ENCODE results near the gene PIK3R2.
"Not testable (repeated sequence)": the region's sequence is repeated elsewhere in the genome, so short reads cannot be mapped to it uniquely, and the experiment has no call there.

The PIK3R2 gene

GRCh38 chr19:18153556-18154134 is 682 bp downstream of the PIK3R2 start:
- H3K4me1 ChIP-seq (ENCODE audit: insufficient read depth, low read length), result peaks cover 12% of the 10 kb centered on the region; the same call in 1 of the 2 replicates

DNA sequence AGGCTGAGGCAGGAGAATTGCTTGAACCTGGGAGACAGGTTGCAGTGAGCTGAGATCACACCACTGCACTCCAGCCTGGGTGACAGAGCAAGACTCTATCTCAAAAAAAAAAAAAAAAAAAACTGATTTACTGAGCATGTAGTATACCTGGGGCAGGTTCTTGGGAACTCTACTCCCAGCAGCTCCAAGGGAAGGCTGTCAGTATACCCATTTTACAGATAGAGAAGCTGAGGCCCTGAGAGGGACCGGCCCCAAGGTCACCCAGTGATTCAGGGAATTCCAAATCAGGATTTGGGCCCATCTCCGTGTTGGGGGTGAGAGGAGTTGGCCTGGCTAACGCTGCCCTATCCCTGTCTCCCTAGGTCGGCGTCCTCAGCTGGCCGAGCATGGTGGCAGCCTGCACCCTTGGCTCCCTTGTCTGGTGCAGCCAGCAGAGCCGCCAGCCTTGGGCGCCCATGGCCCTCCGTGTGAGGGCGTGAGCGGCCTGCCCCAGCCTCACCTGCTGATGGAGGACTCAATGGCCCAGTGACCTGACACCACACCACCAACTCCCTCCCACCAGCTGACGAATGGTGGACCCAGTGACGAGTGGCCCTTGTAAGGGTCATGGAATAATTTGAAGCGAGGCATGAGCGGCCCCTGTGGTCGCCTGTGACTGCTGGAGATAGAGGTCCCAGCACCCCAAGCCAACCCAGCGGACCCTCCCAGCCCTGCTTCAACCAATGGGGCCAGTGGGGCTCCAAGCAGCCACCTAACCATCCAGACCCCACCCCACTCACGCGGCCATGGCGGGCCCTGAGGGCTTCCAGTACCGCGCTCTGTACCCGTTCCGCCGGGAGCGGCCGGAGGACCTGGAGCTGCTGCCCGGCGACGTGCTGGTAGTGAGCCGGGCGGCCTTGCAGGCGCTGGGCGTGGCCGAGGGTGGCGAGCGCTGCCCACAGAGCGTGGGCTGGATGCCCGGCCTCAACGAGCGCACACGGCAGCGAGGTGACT is 2.4 kb downstream of the PIK3R2 start:
- Histone ChIP-seq H3K4me1 (ENCODE audit: insufficient read depth, low read length) (peaks cover 12% of the 10 kb centered on the region; the same call in 1 of the 2 replicates), H3K9me3 (ENCODE audit: control insufficient read depth, insufficient read depth, low read length) (no peaks in the 10 kb centered on the region), H3K36me3 (ENCODE audit: insufficient read depth, low read length) (no peaks in the 10 kb centered on the region), H3K9ac (ENCODE audit: low read depth, low read length) (no peak overlapping the region)

More at GRCh38 chr19:18153556-18154134, 682 bp downstream of the PIK3R2 start:
- Histone ChIP-seq H3K9me3 (ENCODE audit: control insufficient read depth, insufficient read depth, low read length) (no peaks in the 10 kb centered on the region), H3K36me3 (ENCODE audit: insufficient read depth, low read length) (no peaks in the 10 kb centered on the region), H3K9ac (ENCODE audit: low read depth, low read length) (peak overlapping the region; percentile 78)

DNA sequence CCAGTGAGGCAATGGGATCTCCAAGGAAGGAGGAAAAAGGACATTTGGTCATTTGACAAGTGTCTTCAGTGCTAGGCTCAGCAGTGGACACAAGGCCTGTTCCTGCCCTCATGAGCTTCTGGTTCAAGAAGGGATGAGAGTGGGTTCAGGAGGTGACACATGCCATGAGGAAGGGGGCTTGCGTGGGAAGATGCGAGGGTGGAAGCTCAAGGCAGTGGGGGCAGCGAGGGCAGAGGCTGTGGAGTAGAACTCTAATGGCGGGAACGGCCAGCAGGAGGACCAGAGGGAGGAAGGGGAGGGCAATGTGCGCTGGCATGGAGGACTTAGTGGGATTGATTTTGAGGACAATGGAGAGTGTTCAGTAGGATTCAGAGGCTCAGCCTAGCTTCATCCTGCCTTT is 3.3 kb downstream of the PIK3R2 start:
- no peak overlapping the region for H3K9ac ChIP-seq (ENCODE audit: low read depth, low read length)

GRCh38 chr19:18156841-18157464 is 4.0 kb downstream of the PIK3R2 start:
- H3K36me3 ChIP-seq (ENCODE audit: insufficient read depth, low read length), result no peaks in the 10 kb centered on the region
- H3K9me3 ChIP-seq (ENCODE audit: control insufficient read depth, insufficient read depth, low read length), result no peaks in the 10 kb centered on the region
- peaks cover 8% of the 10 kb centered on the region; the same call in 1 of the 2 replicates for H3K4me1 ChIP-seq (ENCODE audit: insufficient read depth, low read length)
- no peak overlapping the region for H3K9ac ChIP-seq (ENCODE audit: low read depth, low read length)

More for the DNA sequence above, 3.3 kb downstream of the PIK3R2 start:
- Histone ChIP-seq H3K9me3 (ENCODE audit: control insufficient read depth, insufficient read depth, low read length) (no peaks in the 10 kb centered on the region), H3K4me1 (ENCODE audit: insufficient read depth, low read length) (peaks cover 12% of the 10 kb centered on the region; the same call in 1 of the 2 replicates), H3K36me3 (ENCODE audit: insufficient read depth, low read length) (no peaks in the 10 kb centered on the region)

DNA sequence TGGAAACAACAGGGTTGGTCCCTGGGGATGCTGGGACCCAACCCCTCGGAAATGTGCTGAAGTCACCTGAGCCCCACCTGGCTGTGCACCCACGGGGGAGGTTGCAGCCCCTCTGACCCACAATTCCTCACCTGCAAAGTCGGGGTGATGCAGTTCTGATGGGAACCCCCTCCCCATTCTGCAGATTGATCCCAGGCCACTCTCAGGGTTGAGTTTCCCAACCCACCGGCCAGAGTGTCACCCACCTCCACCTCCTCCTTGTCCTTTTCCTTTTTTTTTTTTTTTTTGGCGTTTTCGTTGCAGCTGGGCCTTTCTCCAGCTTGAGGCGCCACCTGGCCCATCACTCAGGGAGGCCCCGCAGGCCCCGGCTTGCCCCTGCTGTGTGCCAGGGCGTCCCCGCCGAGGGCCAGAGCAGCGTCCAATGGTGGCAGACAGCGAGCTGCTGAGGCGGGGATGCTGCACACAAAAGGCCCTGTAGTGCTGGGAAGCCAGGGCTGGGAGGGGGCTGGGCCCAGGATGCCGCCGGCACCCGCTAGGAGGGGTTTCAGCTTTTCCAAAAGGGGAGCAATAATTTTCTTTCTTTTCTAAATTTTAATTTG is 4.6 kb downstream of the PIK3R2 start:
- no peak overlapping the region for H3K9ac ChIP-seq (ENCODE audit: low read depth, low read length)
- H3K4me1 ChIP-seq (ENCODE audit: insufficient read depth, low read length), result peaks cover 8% of the 10 kb centered on the region; the same call in 1 of the 2 replicates
- no peaks in the 10 kb centered on the region for H3K9me3 ChIP-seq (ENCODE audit: control insufficient read depth, insufficient read depth, low read length)
- H3K36me3 ChIP-seq (ENCODE audit: insufficient read depth, low read length), result no peaks in the 10 kb centered on the region

DNA sequence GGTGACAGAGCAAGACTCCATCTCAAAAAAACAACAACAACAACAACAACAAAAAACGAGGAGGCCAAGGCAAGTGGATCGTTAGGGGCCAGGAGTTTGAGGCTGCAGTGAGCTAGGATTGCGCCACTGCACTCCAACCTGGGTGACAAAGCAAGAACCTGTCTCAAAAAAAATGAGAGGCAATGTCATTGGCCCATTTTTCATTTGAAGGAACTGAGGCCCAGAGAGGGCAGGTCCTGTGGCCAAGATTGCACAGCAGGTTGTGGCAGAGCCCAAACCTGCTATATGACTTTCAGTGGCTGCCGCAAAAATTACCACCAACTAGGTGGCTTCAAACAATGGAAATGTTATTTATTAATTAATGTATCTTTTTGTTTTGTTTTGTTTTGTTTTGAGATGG is 5.5 kb downstream of the PIK3R2 start:
- Histone ChIP-seq H3K4me1 (ENCODE audit: insufficient read depth, low read length) (peaks cover 8% of the 10 kb centered on the region; the same call in 1 of the 2 replicates), H3K9me3 (ENCODE audit: control insufficient read depth, insufficient read depth, low read length) (no peaks in the 10 kb centered on the region), H3K9ac (ENCODE audit: low read depth, low read length) (no peak overlapping the region), H3K36me3 (ENCODE audit: insufficient read depth, low read length) (no peaks in the 10 kb centered on the region)

DNA sequence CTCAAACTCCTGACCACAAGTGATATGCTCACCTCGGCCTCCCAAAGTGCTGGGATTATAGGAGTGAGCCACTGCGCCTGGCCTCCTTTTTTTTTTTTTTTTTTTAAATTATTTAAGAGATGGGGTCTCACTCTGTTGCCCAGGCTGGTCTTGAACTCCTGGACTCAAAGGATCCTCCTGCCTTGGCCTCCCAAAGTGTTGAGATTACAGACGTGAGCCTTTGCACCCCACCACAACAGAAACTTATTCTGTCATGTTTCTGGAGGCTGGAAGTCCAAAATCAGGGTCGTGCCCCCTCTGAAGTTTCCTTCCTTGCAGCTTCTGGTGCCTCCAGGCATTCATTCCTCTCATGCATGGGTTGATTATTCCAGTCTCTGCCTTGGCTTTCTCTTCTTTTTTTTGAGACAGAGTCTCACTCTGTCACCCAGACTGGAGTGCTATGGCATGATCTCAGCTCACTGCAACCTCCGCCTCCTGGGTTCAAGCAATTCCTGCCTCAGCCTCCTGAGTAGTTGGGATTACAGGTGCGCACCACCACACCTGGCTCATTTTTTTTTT is 6.2 kb downstream of the PIK3R2 start:
- H3K9me3 ChIP-seq (ENCODE audit: control insufficient read depth, insufficient read depth, low read length); H3K4me1 ChIP-seq (ENCODE audit: insufficient read depth, low read length); H3K9ac ChIP-seq (ENCODE audit: low read depth, low read length); H3K36me3 ChIP-seq (ENCODE audit: insufficient read depth, low read length): not testable (repeated sequence)

DNA sequence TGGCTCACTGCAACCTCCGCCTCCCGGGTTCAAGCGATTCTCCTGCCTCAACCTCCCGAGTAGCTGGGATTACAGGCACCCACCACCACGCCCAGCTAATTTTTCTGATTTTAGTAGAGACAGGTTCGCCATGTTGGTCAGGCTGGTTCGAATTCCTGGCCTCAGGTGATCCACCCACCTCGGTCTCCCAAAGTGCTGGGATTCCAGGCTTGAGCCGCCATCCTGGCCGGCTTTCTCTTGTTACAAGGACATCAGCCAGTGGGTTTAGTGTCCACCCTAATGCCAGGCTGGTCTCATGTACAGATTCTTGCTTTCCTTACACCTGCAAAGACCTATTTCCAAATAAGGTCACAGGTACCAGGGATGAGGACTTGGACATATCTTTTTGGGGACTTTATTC is 6.8 kb downstream of the PIK3R2 start:
- Histone ChIP-seq H3K4me1 (ENCODE audit: insufficient read depth, low read length) (peaks cover 8% of the 10 kb centered on the region; the same call in 1 of the 2 replicates), H3K36me3 (ENCODE audit: insufficient read depth, low read length) (no peaks in the 10 kb centered on the region), H3K9ac (ENCODE audit: low read depth, low read length) (no peak overlapping the region), H3K9me3 (ENCODE audit: control insufficient read depth, insufficient read depth, low read length) (no peaks in the 10 kb centered on the region)

DNA sequence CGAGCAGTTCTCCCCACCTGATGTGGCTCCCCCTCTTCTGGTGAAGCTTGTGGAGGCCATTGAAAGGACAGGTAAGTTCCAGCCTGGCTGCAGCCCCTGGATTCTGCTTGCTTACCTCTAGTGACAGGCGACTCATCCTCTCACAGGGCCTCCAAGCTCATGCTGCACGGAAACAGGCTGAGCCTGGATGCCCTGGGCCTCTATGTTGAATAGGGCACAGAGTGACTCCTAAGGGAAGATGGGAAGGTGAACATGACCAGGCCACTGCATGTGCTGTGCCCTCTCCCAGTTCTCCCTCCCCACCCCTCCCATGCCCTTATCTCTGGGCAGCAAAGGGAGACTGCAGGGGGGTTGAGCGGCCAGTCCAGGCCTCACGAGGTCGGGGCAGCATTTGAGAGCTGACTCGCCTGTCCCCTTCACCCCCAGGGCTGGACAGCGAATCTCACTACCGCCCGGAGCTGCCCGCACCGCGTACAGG is 7.6 kb downstream of the PIK3R2 start:
- peaks cover 2% of the 10 kb centered on the region for H3K36me3 ChIP-seq (ENCODE audit: insufficient read depth, low read length)
- H3K9me3 ChIP-seq (ENCODE audit: control insufficient read depth, insufficient read depth, low read length), result no peaks in the 10 kb centered on the region
- peak overlapping the region; percentile 33; the same call in 1 of the 2 replicates for H3K9ac ChIP-seq (ENCODE audit: low read depth, low read length)
- peaks cover 8% of the 10 kb centered on the region; the same call in 1 of the 2 replicates for H3K4me1 ChIP-seq (ENCODE audit: insufficient read depth, low read length)

- Histone ChIP-seq H3K4me1 (ENCODE audit: insufficient read depth, low read length) (peaks cover 8% of the 10 kb centered on the region; the same call in 1 of the 2 replicates), H3K9me3 (ENCODE audit: control insufficient read depth, insufficient read depth, low read length) (no peaks in the 10 kb centered on the region), H3K36me3 (ENCODE audit: insufficient read depth, low read length) (peaks cover 5% of the 10 kb centered on the region), H3K9ac (ENCODE audit: low read depth, low read length) (peak overlapping the region; percentile 33)
Observed at GRCh38 chr19:18160971-18161635, 8.1 kb downstream of the PIK3R2 start.

- H3K36me3 ChIP-seq (ENCODE audit: insufficient read depth, low read length), result peaks cover 5% of the 10 kb centered on the region
- peak overlapping the region; percentile 16; the same call in 1 of the 2 replicates for H3K9ac ChIP-seq (ENCODE audit: low read depth, low read length)
Observed at GRCh38 chr19:18161636-18162002, 8.7 kb downstream of the PIK3R2 start.

GRCh38 chr19:18164072-18164471 is 11.1 kb downstream of the PIK3R2 start:
- peaks cover 5% of the 10 kb centered on the region for H3K36me3 ChIP-seq (ENCODE audit: insufficient read depth, low read length)
- no peaks in the 10 kb centered on the region; the same call in 1 of the 2 replicates for H3K4me1 ChIP-seq (ENCODE audit: insufficient read depth, low read length)
- H3K9me3 ChIP-seq (ENCODE audit: control insufficient read depth, insufficient read depth, low read length), result no peaks in the 10 kb centered on the region
- H3K9ac ChIP-seq (ENCODE audit: low read depth, low read length), result no peak overlapping the region

More at GRCh38 chr19:18161636-18162002, 8.7 kb downstream of the PIK3R2 start:
- Histone ChIP-seq H3K9me3 (ENCODE audit: control insufficient read depth, insufficient read depth, low read length) (no peaks in the 10 kb centered on the region), H3K4me1 (ENCODE audit: insufficient read depth, low read length) (peaks cover 8% of the 10 kb centered on the region; the same call in 1 of the 2 replicates)

DNA sequence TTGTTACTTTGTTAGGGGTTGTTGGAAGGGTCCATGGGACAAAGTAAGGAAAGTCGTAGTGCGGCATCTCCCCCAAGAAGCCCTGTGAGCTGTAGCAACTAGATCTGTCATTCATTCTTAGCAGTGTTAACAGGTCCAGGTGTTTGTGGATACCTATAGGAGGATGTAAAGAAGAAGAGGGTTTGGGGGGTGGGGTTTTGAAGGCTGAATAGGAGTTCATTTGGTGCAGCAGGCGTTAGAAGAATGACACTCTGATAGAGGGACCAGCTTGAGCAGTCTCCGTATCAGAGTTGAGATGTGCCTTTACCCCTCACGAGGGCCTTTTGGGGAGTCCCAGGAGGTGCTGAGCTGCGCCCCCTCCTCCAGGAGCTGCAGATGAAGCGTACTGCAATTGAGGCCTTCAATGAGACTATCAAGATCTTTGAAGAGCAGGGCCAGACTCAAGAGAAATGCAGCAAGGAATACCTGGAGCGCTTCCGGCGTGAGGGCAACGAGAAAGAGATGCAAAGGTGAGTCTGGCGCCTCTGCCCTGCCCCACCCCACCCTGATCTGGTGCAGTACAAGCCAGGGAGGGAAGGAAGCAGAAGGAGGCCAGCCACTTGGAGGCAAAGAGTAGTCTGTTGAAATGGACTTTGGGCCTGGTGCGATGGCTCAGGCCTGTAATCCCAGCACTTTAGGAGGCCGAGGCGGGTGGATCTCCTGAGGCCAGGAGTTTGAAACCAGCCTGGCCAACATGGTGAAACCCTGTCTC is 13.0 kb downstream of the PIK3R2 start:
- no peaks in the 10 kb centered on the region; the same call in 1 of the 2 replicates for H3K4me1 ChIP-seq (ENCODE audit: insufficient read depth, low read length)
- no peaks in the 10 kb centered on the region for H3K9me3 ChIP-seq (ENCODE audit: control insufficient read depth, insufficient read depth, low read length)
- no peak overlapping the region for H3K9ac ChIP-seq (ENCODE audit: low read depth, low read length)
- H3K36me3 ChIP-seq (ENCODE audit: insufficient read depth, low read length), result peaks cover 5% of the 10 kb centered on the region
